ENCODE data around the gene YWHAG. TPM values are rescaled to one million over a fixed set of nuclear protein-coding genes. Genes with fewer than 3 reads are reported as not detected.

Gene YWHAG
- polyA plus RNA-seq, 1 donor (not counting 4 experiments of a cell fraction or from before 2014, with no cell fraction given) = 130 TPM

DNA sequence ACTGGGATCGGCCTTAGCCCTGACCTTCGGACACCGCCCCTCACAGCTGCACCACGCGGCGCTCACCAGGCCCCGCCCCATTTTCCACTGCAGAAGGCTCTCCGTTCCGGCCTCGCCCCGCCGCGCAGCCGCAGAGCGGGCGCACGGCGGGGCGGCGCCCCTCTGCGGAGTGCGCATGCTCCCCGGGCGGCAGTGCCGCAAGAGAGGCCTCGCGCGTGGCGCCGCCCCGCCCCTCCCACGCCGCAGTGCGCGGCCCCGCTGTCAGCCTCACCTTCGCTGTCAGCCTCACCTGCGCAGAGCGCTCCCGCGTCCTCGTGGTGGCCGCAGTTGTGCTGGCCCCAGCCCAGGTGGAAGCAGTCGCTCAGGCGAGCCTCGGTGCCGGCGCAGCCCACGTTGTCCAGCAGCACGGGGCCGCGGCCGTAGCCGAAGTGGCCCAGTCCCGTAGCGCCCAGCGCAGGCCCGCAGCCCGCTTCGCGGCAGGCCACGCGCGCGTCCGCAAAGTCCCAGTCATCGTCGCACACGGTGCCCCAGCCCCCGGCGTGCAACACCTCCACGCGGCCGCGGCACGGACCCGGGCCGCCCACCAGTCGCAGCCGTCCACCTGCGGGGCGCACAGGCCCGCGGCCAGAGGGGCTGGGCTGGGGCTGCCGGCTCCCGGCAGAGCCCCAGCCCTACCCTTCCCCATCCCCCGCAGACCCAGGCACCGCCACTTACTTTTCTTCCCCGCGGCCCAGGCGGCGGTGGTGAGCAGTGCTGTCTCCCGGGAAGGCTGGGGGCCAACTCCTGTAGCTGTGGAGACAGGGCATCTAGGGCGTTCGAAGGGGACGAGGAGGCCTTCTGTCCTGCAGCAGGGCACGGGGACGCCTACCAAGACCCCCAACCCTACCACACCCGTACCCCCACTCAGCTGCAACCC, 34.6 kb upstream of the YWHAG start:
- Histone ChIP-seq H3K79me2 (ENCODE audit: control insufficient read depth, insufficient read depth, low read length) (no peaks in the 10 kb centered on the region), H3K4me3 (ENCODE audit: control insufficient read depth in 2 of 3, extremely low read depth in 1 of 3, insufficient read depth in 2 of 3, low read depth in 1 of 3, low read length in 3 of 3) (peak overlapping the region; percentile 33 to 74 (median 57)), H3K27ac (ENCODE audit: control insufficient read depth, insufficient read depth, low read length) (peak overlapping the region; percentile 82), H3K4me2 (ENCODE audit: control insufficient read depth, extremely low read depth, insufficient read depth, low read depth, low read length) (peak overlapping the region; percentile 69), H3K9ac (ENCODE audit: control insufficient read depth, extremely low read depth, insufficient read depth, low read length) (peak overlapping the region; percentile 88), H3K4me1 (ENCODE audit: control insufficient read depth, extremely low read depth, insufficient read depth, low read length) (peaks cover 24% of the 10 kb centered on the region), H4K20me1 (ENCODE audit: control insufficient read depth, extremely low read depth, insufficient read depth, low read length) (no peaks in the 10 kb centered on the region), H3K27me3 (ENCODE audit: control insufficient read depth, extremely low read depth, insufficient read depth, low read length) (no peaks in the 10 kb centered on the region), H2AFZ (ENCODE audit: control insufficient read depth, low read length) (peak overlapping the region; percentile 92), H3K9me3 (ENCODE audit: control insufficient read depth, low read depth, low read length) (no peaks in the 10 kb centered on the region), H3K9me1 (ENCODE audit: control insufficient read depth, extremely low read depth, insufficient read depth, low read length) (no peaks in the 10 kb centered on the region), H3K36me3 (ENCODE audit: control insufficient read depth in 2 of 2, extremely low read depth in 1 of 2, insufficient read depth in 2 of 2, low read length in 2 of 2) (no peaks in the 10 kb centered on the region)
- dilution Hi-C loops (cut with MboI; ENCODE audit: extremely low pct_ligation_motif_present, low sequenced_read_pairs) = no loop called here
- TF ChIP-seq EZH2 (IDR thresholded peaks at IDR 0.05; ENCODE audit: low read length) = no peak
- TF ChIP-seq, protein P1, sequence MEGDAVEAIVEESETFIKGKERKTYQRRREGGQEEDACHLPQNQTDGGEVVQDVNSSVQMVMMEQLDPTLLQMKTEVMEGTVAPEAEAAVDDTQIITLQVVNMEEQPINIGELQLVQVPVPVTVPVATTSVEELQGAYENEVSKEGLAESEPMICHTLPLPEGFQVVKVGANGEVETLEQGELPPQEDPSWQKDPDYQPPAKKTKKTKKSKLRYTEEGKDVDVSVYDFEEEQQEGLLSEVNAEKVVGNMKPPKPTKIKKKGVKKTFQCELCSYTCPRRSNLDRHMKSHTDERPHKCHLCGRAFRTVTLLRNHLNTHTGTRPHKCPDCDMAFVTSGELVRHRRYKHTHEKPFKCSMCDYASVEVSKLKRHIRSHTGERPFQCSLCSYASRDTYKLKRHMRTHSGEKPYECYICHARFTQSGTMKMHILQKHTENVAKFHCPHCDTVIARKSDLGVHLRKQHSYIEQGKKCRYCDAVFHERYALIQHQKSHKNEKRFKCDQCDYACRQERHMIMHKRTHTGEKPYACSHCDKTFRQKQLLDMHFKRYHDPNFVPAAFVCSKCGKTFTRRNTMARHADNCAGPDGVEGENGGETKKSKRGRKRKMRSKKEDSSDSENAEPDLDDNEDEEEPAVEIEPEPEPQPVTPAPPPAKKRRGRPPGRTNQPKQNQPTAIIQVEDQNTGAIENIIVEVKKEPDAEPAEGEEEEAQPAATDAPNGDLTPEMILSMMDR (optimal IDR thresholded peaks at IDR 0.05 in 1 of 3, IDR thresholded peaks at IDR 0.05 in 1 of 3, conservative IDR thresholded peaks at IDR 0.05 in 1 of 3; ENCODE audit: extremely low read depth in 1 of 3, insufficient read depth in 2 of 3, low read length in 3 of 3) = peak in 2 of 3 experiments; percentile 8 to 9
- peak; percentile 54 for DNase-seq (ENCODE audit: low read depth, low spot score)
- no peak for FAIRE-seq

DNA sequence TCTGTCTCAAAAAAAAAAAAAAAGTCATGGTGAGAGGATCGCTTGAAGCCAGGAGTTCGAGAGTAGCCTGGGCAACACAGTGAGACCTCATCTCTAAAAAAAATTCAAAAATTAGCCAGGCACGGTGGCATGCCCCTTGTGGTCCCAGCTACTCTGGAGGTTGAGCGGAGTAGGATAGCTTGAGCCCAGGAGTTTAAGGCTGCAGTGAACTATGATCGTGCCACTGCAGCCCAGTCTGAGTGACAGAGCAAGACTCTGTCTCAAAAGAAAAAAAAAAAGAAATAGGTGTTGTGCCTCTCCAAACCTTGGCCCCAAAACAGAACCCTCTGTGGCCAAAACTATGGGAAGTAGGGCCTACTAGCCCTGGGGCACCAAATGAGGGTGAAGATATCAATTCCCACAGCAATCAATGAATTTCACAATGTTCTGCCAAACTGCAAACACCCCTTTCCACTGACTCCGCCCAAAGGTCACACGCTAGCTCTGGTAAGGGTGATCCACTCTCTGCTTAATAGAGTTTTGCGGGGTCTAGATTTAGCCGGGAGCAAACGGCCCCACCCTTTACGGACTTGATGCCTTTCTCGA, 33.8 kb upstream of the YWHAG start:
- Histone ChIP-seq H4K20me1 (ENCODE audit: control insufficient read depth, extremely low read depth, insufficient read depth, low read length) (no peaks in the 10 kb centered on the region), H3K9me1 (ENCODE audit: control insufficient read depth, extremely low read depth, insufficient read depth, low read length) (no peaks in the 10 kb centered on the region), H3K9ac (ENCODE audit: control insufficient read depth, extremely low read depth, insufficient read depth, low read length) (peak overlapping the region; percentile 88), H3K4me1 (ENCODE audit: control insufficient read depth, extremely low read depth, insufficient read depth, low read length) (peaks cover 21% of the 10 kb centered on the region), H3K79me2 (ENCODE audit: control insufficient read depth, insufficient read depth, low read length) (no peaks in the 10 kb centered on the region), H3K36me3 (ENCODE audit: control insufficient read depth in 2 of 2, extremely low read depth in 1 of 2, insufficient read depth in 2 of 2, low read length in 2 of 2) (no peaks in the 10 kb centered on the region), H3K9me3 (ENCODE audit: control insufficient read depth, low read depth, low read length) (no peaks in the 10 kb centered on the region), H2AFZ (ENCODE audit: control insufficient read depth, low read length) (peak overlapping the region; percentile 70), H3K4me3 (ENCODE audit: control insufficient read depth in 2 of 3, extremely low read depth in 1 of 3, insufficient read depth in 2 of 3, low read depth in 1 of 3, low read length in 3 of 3) (peak overlapping the region; percentile 13 to 57 (median 53)), H3K27me3 (ENCODE audit: control insufficient read depth, extremely low read depth, insufficient read depth, low read length) (no peaks in the 10 kb centered on the region), H3K27ac (ENCODE audit: control insufficient read depth, insufficient read depth, low read length) (peak overlapping the region; percentile 70), H3K4me2 (ENCODE audit: control insufficient read depth, extremely low read depth, insufficient read depth, low read depth, low read length) (peak overlapping the region; percentile 69)
- TF ChIP-seq EZH2 (IDR thresholded peaks at IDR 0.05; ENCODE audit: low read length) = no peak
- TF ChIP-seq, protein P1 (optimal IDR thresholded peaks at IDR 0.05 in 1 of 3, IDR thresholded peaks at IDR 0.05 in 1 of 3, conservative IDR thresholded peaks at IDR 0.05 in 1 of 3; ENCODE audit: extremely low read depth in 1 of 3, insufficient read depth in 2 of 3, low read length in 3 of 3) = no peak
- no peak for DNase-seq (ENCODE audit: low read depth, low spot score)
- dilution Hi-C loops (cut with MboI; ENCODE audit: extremely low pct_ligation_motif_present, low sequenced_read_pairs) = no loop called here
- FAIRE-seq = no peak

All from keratinocyte (primary cell).